ENCODE data around the gene MSN.
"Not testable (repeated sequence)": the region's sequence is repeated elsewhere in the genome, so short reads cannot be mapped to it uniquely, and the experiment has no call there.

DNA sequence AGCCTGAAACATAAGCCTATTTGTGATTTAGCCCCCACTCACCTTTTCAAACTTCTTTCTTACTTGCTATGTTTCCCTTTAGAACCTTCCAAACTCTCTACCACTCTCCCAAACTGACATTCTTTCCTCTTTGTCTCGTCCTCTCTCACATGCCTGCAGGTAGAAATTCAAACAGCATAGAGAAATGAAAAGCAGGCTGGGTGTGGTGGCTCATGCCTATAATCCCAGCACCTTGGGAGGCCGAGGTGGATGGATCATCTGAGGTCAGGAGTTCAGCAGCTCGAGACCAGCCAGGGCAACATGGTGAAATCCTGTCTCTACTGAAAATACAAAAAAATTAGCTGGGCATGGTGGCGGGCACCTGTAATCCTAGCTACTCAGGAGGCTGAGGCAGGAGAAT, 31.2 kb upstream of the MSN start:
- TF ChIP-seq, protein P1, sequence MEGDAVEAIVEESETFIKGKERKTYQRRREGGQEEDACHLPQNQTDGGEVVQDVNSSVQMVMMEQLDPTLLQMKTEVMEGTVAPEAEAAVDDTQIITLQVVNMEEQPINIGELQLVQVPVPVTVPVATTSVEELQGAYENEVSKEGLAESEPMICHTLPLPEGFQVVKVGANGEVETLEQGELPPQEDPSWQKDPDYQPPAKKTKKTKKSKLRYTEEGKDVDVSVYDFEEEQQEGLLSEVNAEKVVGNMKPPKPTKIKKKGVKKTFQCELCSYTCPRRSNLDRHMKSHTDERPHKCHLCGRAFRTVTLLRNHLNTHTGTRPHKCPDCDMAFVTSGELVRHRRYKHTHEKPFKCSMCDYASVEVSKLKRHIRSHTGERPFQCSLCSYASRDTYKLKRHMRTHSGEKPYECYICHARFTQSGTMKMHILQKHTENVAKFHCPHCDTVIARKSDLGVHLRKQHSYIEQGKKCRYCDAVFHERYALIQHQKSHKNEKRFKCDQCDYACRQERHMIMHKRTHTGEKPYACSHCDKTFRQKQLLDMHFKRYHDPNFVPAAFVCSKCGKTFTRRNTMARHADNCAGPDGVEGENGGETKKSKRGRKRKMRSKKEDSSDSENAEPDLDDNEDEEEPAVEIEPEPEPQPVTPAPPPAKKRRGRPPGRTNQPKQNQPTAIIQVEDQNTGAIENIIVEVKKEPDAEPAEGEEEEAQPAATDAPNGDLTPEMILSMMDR (IDR thresholded peaks at IDR 0.05; ENCODE audit: poor library complexity, severe bottlenecking), result not testable (repeated sequence)
- not testable (repeated sequence) for TF ChIP-seq EZH2 (IDR thresholded peaks at IDR 0.05; ENCODE audit: borderline replicate concordance, insufficient read depth, low read length, poor library complexity, severe bottlenecking); SMC3 (conservative IDR thresholded peaks at IDR 0.05; ENCODE audit: poor library complexity); POLR2AphosphoS5 (IDR thresholded peaks at IDR 0.05); MXI1 (conservative IDR thresholded peaks at IDR 0.05; ENCODE audit: poor library complexity, severe bottlenecking); RAD21 (conservative IDR thresholded peaks at IDR 0.05); TAF1 (IDR thresholded peaks at IDR 0.05; ENCODE audit: low read depth); EP300 (conservative IDR thresholded peaks at IDR 0.05; ENCODE audit: poor library complexity, severe bottlenecking)
- TF ChIP-seq, protein P2, sequence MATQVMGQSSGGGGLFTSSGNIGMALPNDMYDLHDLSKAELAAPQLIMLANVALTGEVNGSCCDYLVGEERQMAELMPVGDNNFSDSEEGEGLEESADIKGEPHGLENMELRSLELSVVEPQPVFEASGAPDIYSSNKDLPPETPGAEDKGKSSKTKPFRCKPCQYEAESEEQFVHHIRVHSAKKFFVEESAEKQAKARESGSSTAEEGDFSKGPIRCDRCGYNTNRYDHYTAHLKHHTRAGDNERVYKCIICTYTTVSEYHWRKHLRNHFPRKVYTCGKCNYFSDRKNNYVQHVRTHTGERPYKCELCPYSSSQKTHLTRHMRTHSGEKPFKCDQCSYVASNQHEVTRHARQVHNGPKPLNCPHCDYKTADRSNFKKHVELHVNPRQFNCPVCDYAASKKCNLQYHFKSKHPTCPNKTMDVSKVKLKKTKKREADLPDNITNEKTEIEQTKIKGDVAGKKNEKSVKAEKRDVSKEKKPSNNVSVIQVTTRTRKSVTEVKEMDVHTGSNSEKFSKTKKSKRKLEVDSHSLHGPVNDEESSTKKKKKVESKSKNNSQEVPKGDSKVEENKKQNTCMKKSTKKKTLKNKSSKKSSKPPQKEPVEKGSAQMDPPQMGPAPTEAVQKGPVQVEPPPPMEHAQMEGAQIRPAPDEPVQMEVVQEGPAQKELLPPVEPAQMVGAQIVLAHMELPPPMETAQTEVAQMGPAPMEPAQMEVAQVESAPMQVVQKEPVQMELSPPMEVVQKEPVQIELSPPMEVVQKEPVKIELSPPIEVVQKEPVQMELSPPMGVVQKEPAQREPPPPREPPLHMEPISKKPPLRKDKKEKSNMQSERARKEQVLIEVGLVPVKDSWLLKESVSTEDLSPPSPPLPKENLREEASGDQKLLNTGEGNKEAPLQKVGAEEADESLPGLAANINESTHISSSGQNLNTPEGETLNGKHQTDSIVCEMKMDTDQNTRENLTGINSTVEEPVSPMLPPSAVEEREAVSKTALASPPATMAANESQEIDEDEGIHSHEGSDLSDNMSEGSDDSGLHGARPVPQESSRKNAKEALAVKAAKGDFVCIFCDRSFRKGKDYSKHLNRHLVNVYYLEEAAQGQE (IDR thresholded peaks at IDR 0.05; ENCODE audit: borderline replicate concordance), result not testable (repeated sequence)
